ENCODE results near the gene FRMPD4.

DNA sequence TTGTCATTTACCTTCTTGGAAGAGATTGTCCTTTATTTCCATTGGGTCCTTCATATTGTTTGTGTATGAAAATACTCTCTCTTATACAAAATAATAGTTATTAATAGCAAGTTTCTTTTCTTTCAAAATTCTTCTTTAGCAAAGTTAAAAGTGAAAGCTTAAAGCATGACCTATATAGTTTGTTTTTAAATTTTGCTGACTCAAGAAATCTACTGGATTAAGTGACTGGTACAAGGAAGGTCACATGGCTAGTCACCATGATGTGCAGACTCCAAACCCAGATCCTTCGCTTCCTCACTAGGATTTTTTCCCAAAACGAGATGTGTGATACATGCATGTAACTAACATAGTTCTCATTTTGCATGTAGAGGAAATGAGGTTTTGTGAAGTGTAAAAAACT, 322.7 kb downstream of the FRMPD4 start:
- TF ChIP-seq, protein P1, sequence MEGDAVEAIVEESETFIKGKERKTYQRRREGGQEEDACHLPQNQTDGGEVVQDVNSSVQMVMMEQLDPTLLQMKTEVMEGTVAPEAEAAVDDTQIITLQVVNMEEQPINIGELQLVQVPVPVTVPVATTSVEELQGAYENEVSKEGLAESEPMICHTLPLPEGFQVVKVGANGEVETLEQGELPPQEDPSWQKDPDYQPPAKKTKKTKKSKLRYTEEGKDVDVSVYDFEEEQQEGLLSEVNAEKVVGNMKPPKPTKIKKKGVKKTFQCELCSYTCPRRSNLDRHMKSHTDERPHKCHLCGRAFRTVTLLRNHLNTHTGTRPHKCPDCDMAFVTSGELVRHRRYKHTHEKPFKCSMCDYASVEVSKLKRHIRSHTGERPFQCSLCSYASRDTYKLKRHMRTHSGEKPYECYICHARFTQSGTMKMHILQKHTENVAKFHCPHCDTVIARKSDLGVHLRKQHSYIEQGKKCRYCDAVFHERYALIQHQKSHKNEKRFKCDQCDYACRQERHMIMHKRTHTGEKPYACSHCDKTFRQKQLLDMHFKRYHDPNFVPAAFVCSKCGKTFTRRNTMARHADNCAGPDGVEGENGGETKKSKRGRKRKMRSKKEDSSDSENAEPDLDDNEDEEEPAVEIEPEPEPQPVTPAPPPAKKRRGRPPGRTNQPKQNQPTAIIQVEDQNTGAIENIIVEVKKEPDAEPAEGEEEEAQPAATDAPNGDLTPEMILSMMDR (IDR thresholded peaks at IDR 0.05; ENCODE audit: low read length), result no peak
- TF ChIP-seq EZH2 (IDR thresholded peaks at IDR 0.05; ENCODE audit: borderline replicate concordance, low read length), result no peak
